GM19467 (cell line): ENCODE measurements around the gene NGB.

Experiments
- ATAC-seq: cut with Tn5 transposase; IDR thresholded peaks from one replicate; pipeline ENCODE4 v1.9.1; 2021; ENCODE audit warnings: mild to moderate bottlenecking, moderate library complexity; ENCODE audit not compliant: unreplicated experiment

The NGB gene

GRCh38 chr14:77238996-77239395 is 32.0 kb downstream of the NGB start:
- no peak for ATAC-seq

GRCh38 chr14:77238356-77238755 is 32.6 kb downstream of the NGB start:
- ATAC-seq = no peak

GRCh38 chr14:77236814-77237213 is 34.2 kb downstream of the NGB start:
- no peak for ATAC-seq

- ATAC-seq = no peak
These were observed 39.3 kb downstream of the NGB start for GRCh38 chr14:77231721-77232120.

GRCh38 chr14:77230914-77231313 is 40.1 kb downstream of the NGB start:
- no peak for ATAC-seq

GRCh38 chr14:77228056-77228455 is 43.0 kb downstream of the NGB start:
- no peak for ATAC-seq

GRCh38 chr14:77225892-77226557 is 45.0 kb downstream of the NGB start:
- ATAC-seq = no peak

GRCh38 chr14:77225254-77225653 is 45.8 kb downstream of the NGB start:
- no peak for ATAC-seq

- no peak for ATAC-seq
These were observed 46.8 kb downstream of the NGB start for GRCh38 chr14:77224212-77224611.

GRCh38 chr14:77222546-77223225 is 48.3 kb downstream of the NGB start:
- no peak for ATAC-seq

GRCh38 chr14:77221241-77221871 is 49.6 kb downstream of the NGB start:
- no peak for ATAC-seq

GRCh38 chr14:77220246-77221017 is 50.6 kb downstream of the NGB start:
- ATAC-seq = no peak

GRCh38 chr14:77219591-77219990 is 51.4 kb downstream of the NGB start:
- ATAC-seq = no peak

- no peak for ATAC-seq
These were observed 53.5 kb downstream of the NGB start for GRCh38 chr14:77217551-77217950.
